Measurements from ENCODE around the gene SLC26A11.

DNA sequence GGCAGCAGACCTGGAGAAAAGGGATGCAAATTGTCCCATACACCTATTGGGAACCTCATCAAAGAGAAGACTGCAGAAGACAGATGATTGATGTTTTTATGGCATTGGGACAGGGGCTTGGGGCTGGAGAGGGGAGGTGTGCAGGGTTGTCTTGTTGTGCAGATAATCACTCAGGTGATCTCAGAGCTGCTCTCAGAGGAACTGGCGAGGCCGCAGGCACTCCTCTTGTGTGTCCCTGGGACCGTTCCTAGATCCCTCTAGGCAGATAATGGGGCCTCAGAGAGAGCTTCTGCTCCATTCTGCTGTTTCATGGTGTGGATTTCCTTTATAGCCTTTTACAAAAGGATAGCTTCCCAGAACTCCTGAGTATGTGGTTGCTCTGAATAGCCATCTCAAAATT, 42.1 kb downstream of the SLC26A11 start:
- TF ChIP-seq, protein P1, sequence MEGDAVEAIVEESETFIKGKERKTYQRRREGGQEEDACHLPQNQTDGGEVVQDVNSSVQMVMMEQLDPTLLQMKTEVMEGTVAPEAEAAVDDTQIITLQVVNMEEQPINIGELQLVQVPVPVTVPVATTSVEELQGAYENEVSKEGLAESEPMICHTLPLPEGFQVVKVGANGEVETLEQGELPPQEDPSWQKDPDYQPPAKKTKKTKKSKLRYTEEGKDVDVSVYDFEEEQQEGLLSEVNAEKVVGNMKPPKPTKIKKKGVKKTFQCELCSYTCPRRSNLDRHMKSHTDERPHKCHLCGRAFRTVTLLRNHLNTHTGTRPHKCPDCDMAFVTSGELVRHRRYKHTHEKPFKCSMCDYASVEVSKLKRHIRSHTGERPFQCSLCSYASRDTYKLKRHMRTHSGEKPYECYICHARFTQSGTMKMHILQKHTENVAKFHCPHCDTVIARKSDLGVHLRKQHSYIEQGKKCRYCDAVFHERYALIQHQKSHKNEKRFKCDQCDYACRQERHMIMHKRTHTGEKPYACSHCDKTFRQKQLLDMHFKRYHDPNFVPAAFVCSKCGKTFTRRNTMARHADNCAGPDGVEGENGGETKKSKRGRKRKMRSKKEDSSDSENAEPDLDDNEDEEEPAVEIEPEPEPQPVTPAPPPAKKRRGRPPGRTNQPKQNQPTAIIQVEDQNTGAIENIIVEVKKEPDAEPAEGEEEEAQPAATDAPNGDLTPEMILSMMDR (IDR thresholded peaks at IDR 0.05): no peak
- no peak for TF ChIP-seq ESRRA (IDR thresholded peaks at IDR 0.05; ENCODE audit: borderline replicate concordance, low read length)
- TF ChIP-seq ZSCAN20 (CRISPR knock-in tag; IDR thresholded peaks at IDR 0.05): no peak
- TF ChIP-seq EP300 (IDR thresholded peaks at IDR 0.05): no peak
- TF ChIP-seq RNF2 (IDR thresholded peaks at IDR 0.05; ENCODE audit: borderline replicate concordance, low read depth): no peak
- no peak for TF ChIP-seq CBX2 (IDR thresholded peaks at IDR 0.05; ENCODE audit: borderline replicate concordance, low read depth)
- TF ChIP-seq, protein P2, sequence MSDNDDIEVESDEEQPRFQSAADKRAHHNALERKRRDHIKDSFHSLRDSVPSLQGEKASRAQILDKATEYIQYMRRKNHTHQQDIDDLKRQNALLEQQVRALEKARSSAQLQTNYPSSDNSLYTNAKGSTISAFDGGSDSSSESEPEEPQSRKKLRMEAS (IDR thresholded peaks at IDR 0.05): no peak
- TF ChIP-seq, protein P3, sequence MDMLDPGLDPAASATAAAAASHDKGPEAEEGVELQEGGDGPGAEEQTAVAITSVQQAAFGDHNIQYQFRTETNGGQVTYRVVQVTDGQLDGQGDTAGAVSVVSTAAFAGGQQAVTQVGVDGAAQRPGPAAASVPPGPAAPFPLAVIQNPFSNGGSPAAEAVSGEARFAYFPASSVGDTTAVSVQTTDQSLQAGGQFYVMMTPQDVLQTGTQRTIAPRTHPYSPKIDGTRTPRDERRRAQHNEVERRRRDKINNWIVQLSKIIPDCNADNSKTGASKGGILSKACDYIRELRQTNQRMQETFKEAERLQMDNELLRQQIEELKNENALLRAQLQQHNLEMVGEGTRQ (IDR thresholded peaks at IDR 0.05): no peak

Data from A549 (cell line).